ENCODE results near the gene FGFBP1. TPM values are rescaled to one million over a fixed set of nuclear protein-coding genes. Genes with fewer than 3 reads are reported as not detected.
A peak's percentile ranks its signal among the peaks of the same experiment; 100 is the strongest.

FGFBP1 gene
- total RNA-seq (2014; rRNA removed; shearing (Covaris generic)) = not detected in 2 replicates

DNA sequence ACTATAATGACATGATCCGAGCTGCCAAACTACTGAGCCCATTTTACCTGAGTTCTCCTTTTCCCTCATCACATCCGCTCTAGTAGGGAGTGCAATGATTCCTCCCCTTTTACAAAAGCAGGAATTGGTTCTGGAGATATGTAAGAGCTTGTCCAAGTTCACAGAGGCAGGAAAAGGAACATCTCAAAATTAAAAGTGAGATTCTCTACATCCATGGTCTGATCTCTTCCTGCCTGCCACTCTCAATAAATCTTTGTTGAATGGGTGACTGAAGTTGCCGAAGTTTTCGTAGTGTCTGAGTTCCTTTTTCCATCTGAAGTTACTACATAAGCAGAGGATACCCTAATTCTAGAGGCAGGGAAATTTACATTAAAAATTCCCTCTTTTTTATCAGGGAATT is at the start of gene FGFBP1:
FGFBP1 (minus strand) TSS at position 101 of the 400 bp plus-strand sequence. CDS start 2,108 bp downstream, outside the sequence.
- no peaks in the 10 kb centered on the region for H3K27me3 ChIP-seq (replicated peaks)
- no peak for DNase-seq (ENCODE audit: low read depth in 1 of 2, low spot score in 2 of 2)
- H3K4me3 ChIP-seq = no peak within 1 kb of the TSS
- H3K36me3 ChIP-seq = no peaks in the 10 kb centered on the region
- no peaks in the 10 kb centered on the region for H3K4me1 ChIP-seq (replicated peaks)
- H3K9me3 ChIP-seq (replicated peaks) = no peaks in the 10 kb centered on the region
- H3K27ac ChIP-seq = no peak within 1 kb of the TSS

DNA sequence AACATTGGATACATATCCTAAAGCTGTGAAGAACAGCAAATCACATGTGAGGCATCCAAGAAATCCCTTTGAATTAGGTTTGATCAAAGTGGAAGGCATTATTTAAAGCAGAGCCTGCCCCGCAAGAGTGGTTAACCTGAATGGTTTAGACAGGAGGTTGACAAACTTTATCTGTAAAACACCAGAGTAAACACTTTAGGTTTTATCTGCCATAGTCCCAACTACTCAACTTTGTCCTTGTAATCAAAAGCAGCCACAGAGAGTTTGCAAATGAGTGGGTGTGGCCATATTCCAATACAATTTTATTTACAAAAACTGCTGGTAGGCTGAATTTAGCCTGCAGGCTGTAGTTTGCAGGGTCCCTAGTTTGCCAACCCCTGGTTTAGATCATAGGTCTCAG is 49.7 kb upstream of the FGFBP1 start:
- Histone ChIP-seq H3K27ac (no peak overlapping the region), H3K4me3 (no peak overlapping the region), H3K27me3 (replicated peaks) (no peaks in the 10 kb centered on the region), H3K4me1 (replicated peaks) (no peaks in the 10 kb centered on the region), H3K36me3 (no peaks in the 10 kb centered on the region), H3K9me3 (replicated peaks) (no peaks in the 10 kb centered on the region)
- no peak for DNase-seq (ENCODE audit: low read depth in 1 of 2, low spot score in 2 of 2)

DNA sequence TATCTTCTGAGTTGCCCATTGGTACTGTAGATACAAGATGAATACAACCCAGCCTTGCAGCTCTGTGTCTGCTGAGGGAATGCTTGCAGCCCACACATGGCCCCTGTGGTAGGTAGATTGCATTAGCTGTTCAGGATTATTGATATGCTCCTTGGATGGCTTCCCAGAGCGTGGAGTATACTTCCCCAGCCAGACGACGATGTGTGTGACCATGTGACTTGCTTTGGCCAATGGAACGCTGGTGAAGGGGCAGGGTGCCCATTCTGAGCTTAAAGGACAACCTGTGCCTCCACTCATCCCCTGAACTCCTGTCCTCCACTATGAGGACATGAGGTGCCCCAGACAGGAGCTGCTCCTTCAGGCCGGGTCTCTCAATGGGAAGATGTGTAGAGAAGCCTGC is 48.4 kb upstream of the FGFBP1 start:
- no peak overlapping the region for H3K27ac ChIP-seq
- H3K36me3 ChIP-seq = no peaks in the 10 kb centered on the region
- DNase-seq (ENCODE audit: low read depth in 1 of 2, low spot score in 2 of 2) = no peak
- no peaks in the 10 kb centered on the region for H3K4me1 ChIP-seq (replicated peaks)
- no peaks in the 10 kb centered on the region for H3K27me3 ChIP-seq (replicated peaks)
- no peak overlapping the region for H3K4me3 ChIP-seq
- no peaks in the 10 kb centered on the region for H3K9me3 ChIP-seq (replicated peaks)

DNA sequence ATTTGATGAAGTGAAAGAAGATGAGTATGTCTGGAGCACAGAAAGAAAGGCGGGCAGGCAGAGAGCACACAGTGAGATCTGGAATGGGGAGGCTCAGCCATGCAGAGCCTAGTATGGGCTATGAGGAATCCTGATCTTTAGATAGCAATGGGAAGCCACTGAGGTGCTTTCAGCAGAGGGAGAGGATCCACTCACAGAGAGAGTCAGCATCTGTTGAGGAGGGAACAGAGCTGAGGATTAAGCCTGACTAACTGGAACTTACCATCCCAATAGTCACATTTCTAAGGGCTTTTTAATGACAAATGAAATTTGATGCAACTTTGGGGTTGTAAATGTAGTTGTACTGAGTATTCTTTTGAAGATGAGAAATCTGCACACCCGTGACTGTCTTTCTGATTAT is 45.1 kb upstream of the FGFBP1 start:
- H3K27ac ChIP-seq = no peak overlapping the region
- no peaks in the 10 kb centered on the region for H3K27me3 ChIP-seq (replicated peaks)
- no peak overlapping the region for H3K4me3 ChIP-seq
- H3K9me3 ChIP-seq (replicated peaks) = no peaks in the 10 kb centered on the region
- no peak for DNase-seq (ENCODE audit: low read depth in 1 of 2, low spot score in 2 of 2)
- H3K36me3 ChIP-seq = no peaks in the 10 kb centered on the region
- H3K4me1 ChIP-seq (replicated peaks) = no peaks in the 10 kb centered on the region

DNA sequence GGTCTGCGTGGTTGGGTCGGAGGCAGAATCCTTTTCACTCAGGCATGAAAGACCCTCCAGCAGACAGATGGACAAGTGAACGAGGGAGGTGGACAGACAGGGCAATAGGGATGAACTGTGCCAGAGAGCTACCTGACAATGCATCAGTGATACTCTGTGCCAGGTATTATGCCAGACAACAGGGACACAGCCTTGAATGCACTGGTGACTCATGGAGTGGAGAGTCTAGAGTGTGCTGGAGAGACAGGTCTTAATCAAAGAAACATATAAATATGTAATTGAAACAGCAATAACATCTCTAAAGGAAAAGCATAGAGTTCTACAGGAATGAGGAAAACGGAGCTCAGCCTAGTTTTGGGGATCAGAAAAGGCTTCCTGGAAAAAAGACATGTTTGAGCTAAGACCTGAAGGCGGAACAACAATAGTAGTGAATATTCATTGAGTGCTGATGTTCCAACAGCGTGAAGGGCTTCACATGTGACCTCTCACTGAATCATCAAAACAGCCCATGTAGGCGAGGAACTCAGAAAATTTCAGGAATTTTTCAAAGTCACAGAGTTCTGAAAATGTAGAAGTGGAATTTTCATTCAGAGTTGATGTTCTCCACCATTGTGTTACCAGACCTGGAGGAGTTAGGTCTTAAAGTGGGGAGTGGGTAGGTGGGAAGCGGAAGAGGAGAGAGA is 44.4 kb upstream of the FGFBP1 start:
- H3K9me3 ChIP-seq (replicated peaks) = no peaks in the 10 kb centered on the region
- no peaks in the 10 kb centered on the region for H3K36me3 ChIP-seq
- no peak overlapping the region for H3K27ac ChIP-seq
- H3K4me3 ChIP-seq = no peak overlapping the region
- no peaks in the 10 kb centered on the region for H3K4me1 ChIP-seq (replicated peaks)
- DNase-seq (ENCODE audit: low read depth in 1 of 2, low spot score in 2 of 2) = no peak
- no peaks in the 10 kb centered on the region for H3K27me3 ChIP-seq (replicated peaks)

DNA sequence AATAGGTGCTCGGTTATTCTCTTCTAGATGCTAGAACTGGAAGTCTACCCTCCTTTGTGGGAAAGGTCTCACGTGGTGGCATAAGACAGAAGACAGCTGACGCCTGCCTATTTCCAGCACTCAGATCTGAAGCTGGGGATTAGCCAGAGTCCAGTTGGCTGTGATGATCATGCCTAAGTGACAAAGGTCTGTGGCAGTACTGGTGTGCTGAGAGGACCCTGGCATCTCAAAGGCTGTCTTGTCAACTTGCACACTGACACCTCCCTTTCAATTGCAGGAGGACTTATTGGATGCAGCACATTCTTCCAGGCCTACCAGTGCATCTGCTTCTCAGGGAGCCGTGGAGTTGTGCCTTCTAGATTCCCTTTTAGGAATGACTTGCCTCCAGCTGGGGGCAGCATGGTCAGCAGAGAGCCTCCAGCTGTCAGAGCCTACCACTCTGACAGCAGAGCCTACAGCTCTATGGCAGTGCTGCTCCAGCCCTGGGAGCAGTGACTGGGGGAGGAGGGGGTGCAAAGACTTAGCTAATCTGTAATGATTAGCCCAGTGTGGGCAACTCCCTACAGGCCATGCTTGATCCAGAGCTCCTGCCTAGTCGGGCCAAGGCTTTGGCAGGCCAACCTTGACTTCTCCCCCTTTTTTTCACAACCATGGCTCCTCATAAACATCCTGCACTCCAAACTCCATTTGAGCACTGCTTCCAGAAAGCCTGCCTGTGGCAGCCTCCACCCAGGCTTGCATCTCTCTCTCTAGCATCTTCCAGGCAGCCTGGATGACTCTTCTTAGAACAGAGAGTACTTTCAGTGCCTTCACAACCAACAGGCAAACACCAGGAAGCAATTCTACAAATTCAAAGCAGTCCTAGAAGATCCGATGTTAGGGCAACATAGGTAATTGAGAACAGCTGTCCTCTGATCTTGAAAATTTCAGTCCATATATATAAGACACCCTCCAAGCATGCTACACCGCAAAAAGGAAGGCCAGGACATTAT is 38.2 kb upstream of the FGFBP1 start:
- no peak for DNase-seq (ENCODE audit: low read depth in 1 of 2, low spot score in 2 of 2)
- H3K4me1 ChIP-seq (replicated peaks) = no peaks in the 10 kb centered on the region
- H3K9me3 ChIP-seq (replicated peaks) = no peaks in the 10 kb centered on the region
- H3K4me3 ChIP-seq = no peak overlapping the region
- H3K36me3 ChIP-seq = no peaks in the 10 kb centered on the region
- no peak overlapping the region for H3K27ac ChIP-seq
- H3K27me3 ChIP-seq (replicated peaks) = no peaks in the 10 kb centered on the region

DNA sequence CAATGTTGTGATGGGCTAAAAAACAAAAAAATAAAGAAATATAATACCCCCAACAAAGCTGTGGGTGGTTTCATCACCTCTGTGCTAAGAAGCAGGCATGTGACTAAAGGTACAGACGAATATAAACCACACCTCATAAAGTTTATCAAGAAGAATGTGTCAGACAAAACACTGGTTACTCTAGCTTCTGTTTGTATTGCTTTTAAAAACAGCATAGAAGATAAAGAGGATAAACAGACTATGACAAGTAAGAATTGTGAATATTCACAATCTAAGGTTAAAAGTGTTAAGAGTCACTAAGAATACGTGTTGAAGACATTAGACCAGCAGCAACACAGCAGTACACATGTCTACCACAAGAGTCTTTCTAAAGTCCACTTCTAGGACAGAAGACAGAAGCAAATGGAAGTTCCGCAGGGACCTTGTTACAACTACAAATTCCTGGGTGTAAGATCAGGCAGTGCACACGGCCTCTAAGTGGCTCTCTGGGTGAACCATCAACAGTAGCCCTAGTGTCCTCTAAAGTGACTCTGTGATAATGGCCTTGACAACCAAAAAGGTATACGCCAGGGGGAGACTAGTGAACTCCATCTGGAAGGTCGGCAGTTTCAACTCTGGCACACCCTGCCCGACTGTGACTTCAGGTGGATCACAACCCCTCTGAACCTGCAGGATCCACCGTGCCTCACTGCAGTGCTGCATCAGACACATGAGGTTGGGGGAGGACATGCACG is 32.7 kb upstream of the FGFBP1 start:
- Histone ChIP-seq H3K36me3 (no peaks in the 10 kb centered on the region), H3K9me3 (replicated peaks) (no peaks in the 10 kb centered on the region), H3K27me3 (replicated peaks) (no peaks in the 10 kb centered on the region), H3K4me1 (replicated peaks) (no peaks in the 10 kb centered on the region), H3K27ac (no peak overlapping the region), H3K4me3 (no peak overlapping the region)
- no peak for DNase-seq (ENCODE audit: low read depth in 1 of 2, low spot score in 2 of 2)

DNA sequence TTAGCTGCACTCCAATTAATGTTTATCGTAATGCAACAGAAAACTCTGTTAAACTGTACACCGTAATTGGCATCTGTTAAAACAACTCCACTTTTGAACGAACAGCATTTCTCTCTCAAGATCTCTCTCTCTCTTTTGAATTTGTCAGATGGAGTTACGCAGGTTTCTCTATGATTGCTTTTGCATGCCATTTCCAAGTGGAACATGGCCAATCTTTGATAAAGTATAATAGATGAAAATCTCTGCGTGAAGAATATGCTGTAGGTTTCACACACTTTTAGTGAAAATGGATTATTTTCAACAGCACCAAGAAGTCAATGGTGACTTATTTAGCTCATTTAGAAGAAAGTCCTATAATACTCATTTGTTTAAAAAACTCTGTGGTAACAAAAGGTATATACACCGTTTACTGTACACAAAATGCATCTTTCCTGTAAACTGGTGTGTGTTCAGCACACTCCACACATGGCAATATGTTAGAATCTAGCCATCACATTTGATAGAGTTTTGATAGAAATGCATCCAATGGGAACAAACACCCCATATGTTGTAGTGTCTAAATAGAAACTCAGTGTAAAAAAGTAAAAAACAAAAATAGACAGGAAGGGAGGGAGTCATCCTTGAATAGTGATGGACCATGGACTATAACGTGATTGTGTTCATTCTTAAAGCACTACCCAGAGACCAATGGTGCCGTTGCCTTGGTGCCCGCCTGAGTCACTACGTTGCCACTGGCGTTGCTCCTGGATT is 30.2 kb upstream of the FGFBP1 start:
- DNase-seq (ENCODE audit: low read depth in 1 of 2, low spot score in 2 of 2) = no peak
- Histone ChIP-seq H3K4me3 (no peak overlapping the region), H3K4me1 (replicated peaks) (no peaks in the 10 kb centered on the region)

DNA sequence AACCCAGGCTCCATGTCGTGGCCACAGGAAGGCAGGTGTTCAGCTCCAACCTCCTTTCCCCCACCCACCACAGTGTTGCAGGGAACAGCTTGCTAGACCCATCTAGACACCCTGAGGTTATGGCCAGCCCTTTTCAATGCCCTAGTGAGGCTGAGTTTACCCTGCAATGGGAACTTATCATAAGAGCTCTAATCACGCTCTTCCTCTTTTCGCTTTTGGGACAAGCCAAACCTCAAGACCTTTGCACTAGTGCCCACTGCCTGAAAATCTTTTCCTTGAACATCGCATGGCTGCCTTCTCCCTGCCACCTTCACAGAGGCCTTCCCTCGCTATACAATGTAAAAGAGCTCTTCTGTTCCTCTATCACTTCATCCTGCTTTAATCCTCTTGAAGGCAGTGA is 26.8 kb upstream of the FGFBP1 start:
- Histone ChIP-seq H3K4me3 (no peak overlapping the region), H3K27me3 (replicated peaks) (no peaks in the 10 kb centered on the region), H3K36me3 (no peaks in the 10 kb centered on the region), H3K4me1 (replicated peaks) (no peaks in the 10 kb centered on the region), H3K27ac (no peak overlapping the region), H3K9me3 (replicated peaks) (no peaks in the 10 kb centered on the region)
- no peak for DNase-seq (ENCODE audit: low read depth in 1 of 2, low spot score in 2 of 2)

More for the DNA sequence above, 30.2 kb upstream of the FGFBP1 start:
- Histone ChIP-seq H3K27ac (no peak overlapping the region), H3K27me3 (replicated peaks) (no peaks in the 10 kb centered on the region), H3K36me3 (no peaks in the 10 kb centered on the region), H3K9me3 (replicated peaks) (no peaks in the 10 kb centered on the region)

DNA sequence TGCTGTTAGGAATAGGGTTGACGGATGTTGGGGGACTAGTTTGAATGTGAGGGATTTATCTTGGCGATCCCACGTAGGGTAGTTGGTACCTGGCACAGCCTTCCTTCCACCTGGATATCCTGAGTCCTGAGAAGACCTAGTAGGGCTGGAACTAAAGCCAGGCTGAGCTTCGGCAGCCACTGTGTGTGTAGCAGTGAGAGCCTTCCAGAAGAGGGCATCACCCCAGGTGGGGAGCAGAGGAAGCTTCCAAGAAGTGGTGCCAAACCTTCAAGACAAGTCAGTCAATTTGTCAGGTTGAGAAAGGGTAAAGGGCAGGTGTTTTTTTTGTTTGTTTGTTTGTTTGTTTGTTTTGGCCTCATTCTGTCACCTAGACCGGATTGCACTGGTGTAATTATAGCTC is 25.6 kb upstream of the FGFBP1 start:
- Histone ChIP-seq H3K4me3 (no peak overlapping the region), H3K9me3 (replicated peaks) (no peaks in the 10 kb centered on the region), H3K27ac (no peak overlapping the region), H3K4me1 (replicated peaks) (no peaks in the 10 kb centered on the region), H3K36me3 (no peaks in the 10 kb centered on the region), H3K27me3 (replicated peaks) (no peaks in the 10 kb centered on the region)
- DNase-seq (ENCODE audit: low read depth in 1 of 2, low spot score in 2 of 2) = no peak

DNA sequence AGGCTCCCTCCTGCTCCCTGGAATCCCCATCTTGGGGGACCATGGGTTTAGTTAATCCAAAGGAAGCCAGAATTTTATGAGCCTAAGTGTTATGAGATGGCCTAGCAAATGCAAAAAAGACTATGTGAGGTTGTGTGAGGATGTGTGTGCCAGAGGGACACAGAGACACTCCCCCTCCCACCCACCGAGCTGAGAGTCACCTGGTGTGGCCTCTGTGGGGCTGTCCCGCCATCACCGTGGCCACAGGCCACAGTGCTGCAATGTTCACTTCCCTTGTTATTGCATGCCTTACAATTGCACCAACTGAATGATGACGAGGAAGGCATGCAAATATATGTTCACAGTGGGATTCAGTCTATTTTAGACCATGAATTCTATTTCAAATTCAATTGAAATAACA is 25.0 kb upstream of the FGFBP1 start:
- H3K4me3 ChIP-seq = no peak overlapping the region
- no peak for DNase-seq (ENCODE audit: low read depth in 1 of 2, low spot score in 2 of 2)

DNA sequence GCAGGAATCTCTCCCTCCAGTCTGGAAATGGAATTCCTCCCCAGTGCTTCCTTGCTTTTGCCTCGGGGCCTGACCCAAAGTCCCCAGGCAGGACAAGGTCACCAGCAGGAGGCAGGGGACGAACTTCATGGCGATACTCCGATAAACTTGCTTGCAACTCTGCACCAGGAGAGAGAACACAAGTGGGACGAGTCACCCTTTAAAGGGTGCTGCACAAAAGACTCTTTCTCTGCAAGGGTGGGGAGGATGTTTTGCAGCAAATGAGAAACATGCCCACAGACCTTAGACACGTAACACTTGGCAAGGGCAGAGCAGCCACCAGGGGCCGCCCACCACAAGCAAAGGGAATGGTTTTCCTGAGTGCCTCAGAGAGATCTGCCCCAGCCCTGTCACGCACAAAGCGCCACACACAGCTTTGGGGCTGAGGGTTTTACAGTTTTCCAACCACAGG is 24.5 kb upstream of the FGFBP1 start, which contains the start of gene FGFBP2:
FGFBP2 (minus strand) TSS at position 175 of the 451 bp plus-strand sequence; CDS start at position 129, 46 bp downstream.
- H3K4me3 ChIP-seq = no peak within 1 kb of the TSS
- H3K27ac ChIP-seq = no peak within 1 kb of the TSS
- H3K36me3 ChIP-seq = no peaks in the 10 kb centered on the region
- H3K9me3 ChIP-seq (replicated peaks) = no peaks in the 10 kb centered on the region
- DNase-seq (ENCODE audit: low read depth in 1 of 2, low spot score in 2 of 2) = peak; percentile 12 to 42
- no peaks in the 10 kb centered on the region for H3K27me3 ChIP-seq (replicated peaks)
- H3K4me1 ChIP-seq (replicated peaks) = no peaks in the 10 kb centered on the region

More for the DNA sequence above, 25.0 kb upstream of the FGFBP1 start:
- Histone ChIP-seq H3K27ac (no peak overlapping the region), H3K4me1 (replicated peaks) (no peaks in the 10 kb centered on the region), H3K9me3 (replicated peaks) (no peaks in the 10 kb centered on the region), H3K27me3 (replicated peaks) (no peaks in the 10 kb centered on the region), H3K36me3 (no peaks in the 10 kb centered on the region)
